HEK293 (cell line): Measurements from ENCODE around the gene CD46.

ENCODE experiments used
- CTCF ChIA-PET: fragments of 350-600 bp; formaldehyde crosslinking; extraction: SDS; loops from one replicate; lab custom pipeline; 2021; ENCODE audit warnings: antibody characterized with exemption; lab: Yijun Ruan, JAX
- POLR2A ChIA-PET: fragments of 300-600 bp; formaldehyde crosslinking; extraction: SDS; loops from one replicate; lab custom pipeline; 2020; ENCODE audit warnings: antibody characterized with exemption, inconsistent platforms; lab: Yijun Ruan, JAX
- H3K27ac ChIP-seq: fragments of 200-500 bp; sonication (Bioruptor generic); 2 replicates; pipeline ENCODE4 v1.5.1; 2014; ENCODE audit warnings: low read depth, low read length, control low read depth, inconsistent platforms; ENCODE audit errors: extremely low read depth
- H3K36me3 ChIP-seq, 2 experiments: fragments of 200-500 bp in 1 of 2; sonication (Bioruptor generic) in 1 of 2; 1 replicate in 1 of 2; 2 replicates in 1 of 2; pipeline ENCODE4 v1.5.1; 2014 to 2017; ENCODE audit warnings: inconsistent platforms in 2 of 2, low read length in 2 of 2; ENCODE audit not compliant: control insufficient read depth in 2 of 2, insufficient read depth in 1 of 2
- H3K4me1 ChIP-seq: fragments of 200-500 bp; sonication (Bioruptor generic); 2 replicates; pipeline ENCODE4 v1.5.1; 2014; ENCODE audit warnings: mild to moderate bottlenecking, low read length, inconsistent platforms; ENCODE audit not compliant: control insufficient read depth, insufficient read depth
- H3K4me3 ChIP-seq: 2 replicates; pipeline ENCODE4 v1.5.1; 2011; ENCODE audit warnings: low read depth, mild to moderate bottlenecking, control low read depth, low read length, moderate library complexity
- H3K9me3 ChIP-seq: fragments of 200-500 bp; sonication (Bioruptor generic); 2 replicates; pipeline ENCODE4 v1.5.1; 2014; ENCODE audit warnings: low read depth, low read length, inconsistent platforms; ENCODE audit not compliant: control insufficient read depth, insufficient read depth
- EGR2 ChIP-seq: fragments of 450-650 bp; formaldehyde crosslinking; IDR thresholded peaks from 2 replicates; pipeline ENCODE4 v1.5.1; 2016; ENCODE audit warnings: low read depth, missing biosample characterization, missing genetic modification characterization
- FEZF1 ChIP-seq: fragments of 450-650 bp; formaldehyde crosslinking; IDR thresholded peaks from 2 replicates; pipeline ENCODE4 v1.5.1; 2016; ENCODE audit warnings: missing biosample characterization, missing genetic modification characterization
- GLIS2 ChIP-seq: fragments of 450-650 bp; formaldehyde crosslinking; IDR thresholded peaks from 2 replicates; pipeline ENCODE4 v1.5.1; 2016; ENCODE audit warnings: missing biosample characterization, missing genetic modification characterization
- IKZF3 ChIP-seq: fragments of 450-650 bp; IDR thresholded peaks from 2 replicates; pipeline ENCODE4 v1.5.0; 2018; ENCODE audit warnings: missing biosample characterization, mild to moderate bottlenecking, missing genetic modification characterization, moderate library complexity
- KLF1 ChIP-seq: fragments of 450-650 bp; formaldehyde crosslinking; IDR thresholded peaks from 2 replicates; pipeline ENCODE4 v1.5.1; 2016; ENCODE audit warnings: missing biosample characterization, missing genetic modification characterization
- KLF9 ChIP-seq: fragments of 450-650 bp; formaldehyde crosslinking; IDR thresholded peaks from 2 replicates; pipeline ENCODE4 v1.5.1; 2016; ENCODE audit warnings: missing biosample characterization, missing genetic modification characterization, low read depth
- PRDM1 ChIP-seq: fragments of 450-650 bp; formaldehyde crosslinking; IDR thresholded peaks from 2 replicates; pipeline ENCODE4; 2016; ENCODE audit warnings: missing biosample characterization, missing genetic modification characterization
- RBAK ChIP-seq: fragments of 450-650 bp; formaldehyde crosslinking; IDR thresholded peaks from 2 replicates; pipeline ENCODE4 v1.5.1; 2016; ENCODE audit warnings: missing biosample characterization, missing genetic modification characterization
- REPIN1 ChIP-seq: fragments of 450-650 bp; formaldehyde crosslinking; IDR thresholded peaks from 2 replicates; pipeline ENCODE4 v1.5.1; 2017; ENCODE audit warnings: missing biosample characterization, missing genetic modification characterization, low read depth
- SP7 ChIP-seq: fragments of 450-650 bp; formaldehyde crosslinking; IDR thresholded peaks from 2 replicates; pipeline ENCODE4 v1.5.1; 2016; ENCODE audit warnings: missing biosample characterization, missing genetic modification characterization
- ZBTB20 ChIP-seq: fragments of 450-650 bp; formaldehyde crosslinking; IDR thresholded peaks from 2 replicates; pipeline ENCODE4 v1.5.1; 2016; ENCODE audit warnings: missing biosample characterization, missing genetic modification characterization
- ZBTB21 ChIP-seq: fragments of 450-650 bp; formaldehyde crosslinking; IDR thresholded peaks from 2 replicates; pipeline ENCODE4 v1.5.1; 2017; ENCODE audit warnings: missing biosample characterization, missing genetic modification characterization
- ZFP69B ChIP-seq: fragments of 450-650 bp; formaldehyde crosslinking; IDR thresholded peaks from 2 replicates; pipeline ENCODE4 v1.5.1; 2016; ENCODE audit warnings: missing biosample characterization, missing genetic modification characterization
- ZIC2 ChIP-seq: fragments of 450-650 bp; formaldehyde crosslinking; IDR thresholded peaks from 2 replicates; pipeline ENCODE4 v1.5.1; 2016; ENCODE audit warnings: missing biosample characterization, missing genetic modification characterization
- ZNF223 ChIP-seq: fragments of 450-650 bp; formaldehyde crosslinking; IDR thresholded peaks from 2 replicates; pipeline ENCODE4 v1.5.1; 2016; ENCODE audit warnings: missing biosample characterization, missing genetic modification characterization
- ZNF23 ChIP-seq: fragments of 450-650 bp; formaldehyde crosslinking; IDR thresholded peaks from 2 replicates; pipeline ENCODE4 v1.5.1; 2016; ENCODE audit warnings: missing biosample characterization, missing genetic modification characterization, borderline replicate concordance
- ZNF248 ChIP-seq: fragments of 450-650 bp; formaldehyde crosslinking; IDR thresholded peaks from 2 replicates; pipeline ENCODE4 v1.5.1; 2017; ENCODE audit warnings: missing biosample characterization, missing genetic modification characterization
- ZNF549 ChIP-seq: fragments of 450-650 bp; IDR thresholded peaks from 2 replicates; pipeline ENCODE4 v1.5.1; 2018; ENCODE audit warnings: missing biosample characterization, missing genetic modification characterization, mild to moderate bottlenecking, inconsistent platforms, moderate library complexity
- ZNF585B ChIP-seq: fragments of 450-650 bp; formaldehyde crosslinking; IDR thresholded peaks from 2 replicates; pipeline ENCODE4 v1.5.1; 2016; ENCODE audit warnings: missing biosample characterization, missing genetic modification characterization
- ZNF596 ChIP-seq: fragments of 450-650 bp; IDR thresholded peaks from 2 replicates; pipeline ENCODE4 v1.5.0; 2018; ENCODE audit warnings: missing biosample characterization, mild to moderate bottlenecking, missing genetic modification characterization, moderate library complexity
- ZNF658 ChIP-seq: fragments of 450-650 bp; formaldehyde crosslinking; IDR thresholded peaks from 2 replicates; pipeline ENCODE4; 2016; ENCODE audit warnings: missing biosample characterization, missing genetic modification characterization
- ZNF664 ChIP-seq: fragments of 450-650 bp; formaldehyde crosslinking; IDR thresholded peaks from 2 replicates; pipeline ENCODE4 v1.5.1; 2016; ENCODE audit warnings: missing biosample characterization, missing genetic modification characterization
- ZNF701 ChIP-seq: fragments of 450-650 bp; formaldehyde crosslinking; IDR thresholded peaks from 2 replicates; pipeline ENCODE4 v1.5.1; 2016; ENCODE audit warnings: missing biosample characterization, missing genetic modification characterization
- ZNF747 ChIP-seq: fragments of 450-650 bp; formaldehyde crosslinking; IDR thresholded peaks from 2 replicates; pipeline ENCODE4 v1.5.1; 2016; ENCODE audit warnings: missing biosample characterization, missing genetic modification characterization
- ZNF76 ChIP-seq: fragments of 450-650 bp; formaldehyde crosslinking; IDR thresholded peaks from 2 replicates; pipeline ENCODE4; 2016; ENCODE audit warnings: low read depth, missing biosample characterization, missing genetic modification characterization, borderline replicate concordance
- ZNF843 ChIP-seq: fragments of 450-650 bp; formaldehyde crosslinking; IDR thresholded peaks from 2 replicates; pipeline ENCODE4 v1.5.1; 2016; ENCODE audit warnings: missing biosample characterization, missing genetic modification characterization
- TF ChIP-seq, protein P1 (sequence below): IDR thresholded peaks from 2 replicates; pipeline ENCODE4 v1.6.1; 2011; ENCODE audit warnings: mild to moderate bottlenecking, low read depth, low read length, borderline replicate concordance
- TF ChIP-seq, protein P2 (sequence below): fragments of 450-650 bp; formaldehyde crosslinking; IDR thresholded peaks from 2 replicates; pipeline ENCODE4 v1.5.1; 2016; ENCODE audit warnings: missing biosample characterization, missing genetic modification characterization, low read depth
- TF ChIP-seq, protein P3 (sequence below): fragments of 450-650 bp; formaldehyde crosslinking; IDR thresholded peaks from 2 replicates; pipeline ENCODE4 v1.5.1; 2016; ENCODE audit warnings: missing biosample characterization, missing genetic modification characterization

The CD46 gene

DNA sequence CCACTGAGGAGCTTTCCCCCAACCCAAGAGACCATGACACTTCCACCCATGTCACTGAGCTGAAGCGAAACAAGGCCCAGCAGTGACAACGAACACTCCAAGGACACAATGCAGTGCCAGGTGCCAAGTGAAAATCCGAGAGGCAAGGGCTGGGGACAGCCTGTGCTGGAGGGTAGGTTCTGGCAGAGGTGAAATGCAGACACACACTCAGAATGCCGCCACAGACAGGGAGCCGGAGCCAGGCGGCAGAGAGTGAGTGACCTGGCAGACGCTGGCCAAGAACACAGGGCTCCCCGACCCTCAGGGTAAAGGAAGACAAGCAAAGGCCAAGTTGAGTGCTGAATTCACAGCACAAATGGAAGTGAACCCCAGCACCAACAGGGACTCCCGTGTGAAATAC is 78.9 kb downstream of the CD46 start:
- Histone ChIP-seq H3K27ac (no peak overlapping the region), H3K36me3 (peaks cover 0 to 19% of the 10 kb centered on the region in 2 experiments; a peak in 1 of 3 replicates), H3K9me3 (no peaks in the 10 kb centered on the region), H3K4me1 (no peaks in the 10 kb centered on the region), H3K4me3 (no peak overlapping the region)
- POLR2A ChIA-PET: no interaction called here
- TF ChIP-seq ZNF658 (tag by site-specific recombination): no peak
- TF ChIP-seq RBAK (tag by site-specific recombination): no peak
- no peak for TF ChIP-seq ZNF664 (tag by site-specific recombination)
- no peak for TF ChIP-seq ZNF23 (tag by site-specific recombination)
- no peak for TF ChIP-seq KLF1 (tag by site-specific recombination)
- TF ChIP-seq FEZF1 (tag by site-specific recombination): no peak
- TF ChIP-seq, protein P1, sequence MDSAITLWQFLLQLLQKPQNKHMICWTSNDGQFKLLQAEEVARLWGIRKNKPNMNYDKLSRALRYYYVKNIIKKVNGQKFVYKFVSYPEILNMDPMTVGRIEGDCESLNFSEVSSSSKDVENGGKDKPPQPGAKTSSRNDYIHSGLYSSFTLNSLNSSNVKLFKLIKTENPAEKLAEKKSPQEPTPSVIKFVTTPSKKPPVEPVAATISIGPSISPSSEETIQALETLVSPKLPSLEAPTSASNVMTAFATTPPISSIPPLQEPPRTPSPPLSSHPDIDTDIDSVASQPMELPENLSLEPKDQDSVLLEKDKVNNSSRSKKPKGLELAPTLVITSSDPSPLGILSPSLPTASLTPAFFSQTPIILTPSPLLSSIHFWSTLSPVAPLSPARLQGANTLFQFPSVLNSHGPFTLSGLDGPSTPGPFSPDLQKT: no peak
- no peak for TF ChIP-seq ZNF223
- TF ChIP-seq, protein P2, sequence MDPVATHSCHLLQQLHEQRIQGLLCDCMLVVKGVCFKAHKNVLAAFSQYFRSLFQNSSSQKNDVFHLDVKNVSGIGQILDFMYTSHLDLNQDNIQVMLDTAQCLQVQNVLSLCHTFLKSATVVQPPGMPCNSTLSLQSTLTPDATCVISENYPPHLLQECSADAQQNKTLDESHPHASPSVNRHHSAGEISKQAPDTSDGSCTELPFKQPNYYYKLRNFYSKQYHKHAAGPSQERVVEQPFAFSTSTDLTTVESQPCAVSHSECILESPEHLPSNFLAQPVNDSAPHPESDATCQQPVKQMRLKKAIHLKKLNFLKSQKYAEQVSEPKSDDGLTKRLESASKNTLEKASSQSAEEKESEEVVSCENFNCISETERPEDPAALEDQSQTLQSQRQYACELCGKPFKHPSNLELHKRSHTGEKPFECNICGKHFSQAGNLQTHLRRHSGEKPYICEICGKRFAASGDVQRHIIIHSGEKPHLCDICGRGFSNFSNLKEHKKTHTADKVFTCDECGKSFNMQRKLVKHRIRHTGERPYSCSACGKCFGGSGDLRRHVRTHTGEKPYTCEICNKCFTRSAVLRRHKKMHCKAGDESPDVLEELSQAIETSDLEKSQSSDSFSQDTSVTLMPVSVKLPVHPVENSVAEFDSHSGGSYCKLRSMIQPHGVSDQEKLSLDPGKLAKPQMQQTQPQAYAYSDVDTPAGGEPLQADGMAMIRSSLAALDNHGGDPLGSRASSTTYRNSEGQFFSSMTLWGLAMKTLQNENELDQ (tag by site-specific recombination): no peak
- TF ChIP-seq, protein P3, sequence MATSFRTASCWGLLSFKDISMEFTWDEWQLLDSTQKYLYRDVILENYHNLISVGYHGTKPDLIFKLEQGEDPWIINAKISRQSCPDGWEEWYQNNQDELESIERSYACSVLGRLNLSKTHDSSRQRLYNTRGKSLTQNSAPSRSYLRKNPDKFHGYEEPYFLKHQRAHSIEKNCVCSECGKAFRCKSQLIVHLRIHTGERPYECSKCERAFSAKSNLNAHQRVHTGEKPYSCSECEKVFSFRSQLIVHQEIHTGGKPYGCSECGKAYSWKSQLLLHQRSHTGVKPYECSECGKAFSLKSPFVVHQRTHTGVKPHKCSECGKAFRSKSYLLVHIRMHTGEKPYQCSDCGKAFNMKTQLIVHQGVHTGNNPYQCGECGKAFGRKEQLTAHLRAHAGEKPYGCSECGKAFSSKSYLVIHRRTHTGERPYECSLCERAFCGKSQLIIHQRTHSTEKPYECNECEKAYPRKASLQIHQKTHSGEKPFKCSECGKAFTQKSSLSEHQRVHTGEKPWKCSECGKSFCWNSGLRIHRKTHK (tag by site-specific recombination): no peak
- TF ChIP-seq ZNF701 (tag by site-specific recombination): no peak
- CTCF ChIA-PET: interaction anchor here (0.7 to 3.2 kb wide), 5 partner anchors 38 to 150 kb away, joined by 3 to 28 read pairs (median 16); no protein-coding TSS in a partner anchor

DNA sequence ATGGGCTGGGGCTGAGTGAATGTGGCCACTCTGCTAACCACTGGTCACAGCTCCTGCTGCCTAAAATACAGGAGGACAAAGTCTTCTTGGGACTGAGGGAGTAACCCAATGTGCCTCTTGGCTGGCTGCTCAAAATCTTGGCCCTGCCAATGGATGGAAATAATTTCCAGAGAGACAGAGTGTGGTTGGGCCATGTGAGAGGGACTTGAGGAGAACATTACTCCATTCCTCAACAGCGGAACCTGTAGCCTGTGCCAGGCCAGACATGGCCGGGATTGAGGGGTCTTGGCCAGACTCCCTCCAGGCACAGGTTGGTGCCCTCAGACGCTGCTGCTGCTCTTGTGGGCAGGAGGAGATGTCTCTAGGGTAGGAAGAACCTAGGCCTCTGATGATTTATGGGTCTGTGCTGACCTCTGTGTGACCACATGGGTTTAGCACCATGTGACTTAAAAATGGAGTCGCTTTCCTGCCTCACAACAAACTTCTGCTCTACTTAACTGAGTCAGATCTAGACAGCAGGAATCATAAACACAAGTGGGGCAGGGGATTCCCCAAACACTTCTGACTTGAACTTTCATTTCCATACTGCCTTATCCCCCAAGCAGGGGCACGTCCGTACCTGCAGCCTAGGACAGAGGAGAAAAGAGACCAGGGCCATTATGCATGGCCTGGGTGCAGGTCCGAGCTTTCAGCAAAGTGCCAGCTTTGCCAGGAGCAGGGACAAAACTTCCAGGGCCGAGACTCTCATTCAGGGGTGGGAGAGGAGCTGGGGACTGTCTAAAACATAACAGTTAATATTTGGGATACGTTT is 79.9 kb downstream of the CD46 start:
- POLR2A ChIA-PET: interaction anchor here (1.1 kb wide), 1 partner anchor 9 kb away, joined by 3 read pairs; no protein-coding TSS in a partner anchor
- H3K27ac ChIP-seq: no peak overlapping the region
- TF ChIP-seq ZNF747 (no peak), ZNF549 (no peak), IKZF3 (tag by site-specific recombination) (no peak), KLF9 (no peak)
- no peaks in the 10 kb centered on the region for H3K9me3 ChIP-seq
- CTCF ChIA-PET: interaction anchor here (1.4 to 6.1 kb wide), 2 partner anchors 37 to 131 kb away, joined by 6 to 27 read pairs; no protein-coding TSS in a partner anchor
- H3K4me3 ChIP-seq: no peak overlapping the region
- peaks cover 0 to 24% of the 10 kb centered on the region in 2 experiments; a peak in 1 of 3 replicates for H3K36me3 ChIP-seq
- no peaks in the 10 kb centered on the region for H3K4me1 ChIP-seq

DNA sequence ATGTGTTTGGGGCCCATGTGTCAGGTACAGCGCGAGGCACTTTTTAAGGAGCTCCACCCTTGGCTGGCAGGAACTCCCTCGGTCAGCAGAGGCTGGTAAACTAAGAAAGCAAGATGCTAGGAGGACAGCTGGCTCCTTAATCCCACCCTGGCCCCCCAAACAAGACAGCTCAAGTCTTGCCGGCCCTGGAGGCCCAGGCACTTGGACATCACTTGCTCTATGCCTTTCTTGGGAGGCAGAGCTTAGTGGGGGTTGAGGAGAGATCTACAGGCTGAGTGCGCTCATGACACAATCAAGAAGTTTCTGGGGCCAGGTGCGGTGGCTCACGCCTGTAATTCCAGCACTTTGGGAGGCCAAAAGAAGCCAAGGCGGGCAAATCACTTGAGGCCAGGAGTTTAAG is 80.9 kb downstream of the CD46 start:
- Histone ChIP-seq H3K27ac (no peak overlapping the region), H3K4me1 (no peaks in the 10 kb centered on the region), H3K9me3 (no peaks in the 10 kb centered on the region), H3K4me3 (no peak overlapping the region), H3K36me3 (peaks cover 0 to 20% of the 10 kb centered on the region in 2 experiments; a peak in 1 of 3 replicates)
- ChIA-PET CTCF (interaction anchor here (1.4 to 6.1 kb wide), 2 partner anchors 36 to 130 kb away, joined by 6 to 27 read pairs; no protein-coding TSS in a partner anchor), POLR2A (interaction anchor here (1.1 kb wide), 1 partner anchor 10 kb away, joined by 3 read pairs; no protein-coding TSS in a partner anchor)
- no peak for TF ChIP-seq ZNF596 (tag by site-specific recombination)
- TF ChIP-seq ZNF585B (tag by site-specific recombination): no peak
- TF ChIP-seq SP7: no peak
- no peak for TF ChIP-seq ZNF248 (tag by site-specific recombination)
- no peak for TF ChIP-seq EGR2 (tag by site-specific recombination)
- TF ChIP-seq ZNF76 (tag by site-specific recombination): no peak
- TF ChIP-seq ZBTB20 (tag by site-specific recombination): no peak
- no peak for TF ChIP-seq GLIS2
- TF ChIP-seq PRDM1 (tag by site-specific recombination): no peak
- TF ChIP-seq ZBTB21 (tag by site-specific recombination): no peak
- TF ChIP-seq ZFP69B (tag by site-specific recombination): no peak
- TF ChIP-seq REPIN1 (tag by site-specific recombination): no peak
- no peak for TF ChIP-seq ZIC2 (tag by site-specific recombination)
- no peak for TF ChIP-seq ZNF843 (tag by site-specific recombination)
